HepG2 (cell line): Measurements from ENCODE around the gene MNT. TPM values are rescaled to one million over a fixed set of nuclear protein-coding genes. Genes with fewer than 3 reads are reported as not detected.

Source experiments
- ASH2L ChIP-seq: fragments of 300-600, 200-600 bp; sonication (generic); IDR thresholded peaks from 2 replicates; pipeline ENCODE4 v1.7.0; 2017; ENCODE audit warnings: low read depth, mild to moderate bottlenecking, moderate library complexity, mixed read lengths, low read length; ENCODE audit not compliant: insufficient read length
- HOXA7 ChIP-seq: sonication (generic); formaldehyde crosslinking; IDR thresholded peaks from 2 replicates; pipeline ENCODE4 v1.8.1; 2022; ENCODE audit warnings: mild to moderate bottlenecking, missing genetic modification reagents, moderate library complexity
- IRF1 ChIP-seq: sonication (generic); formaldehyde crosslinking; IDR thresholded peaks from 2 replicates; pipeline ENCODE4 v1.4.0; 2020; ENCODE audit warnings: low read depth, mild to moderate bottlenecking, missing genetic modification reagents
- MTA3 ChIP-seq: sonication (generic); formaldehyde crosslinking; IDR thresholded peaks from 2 replicates; pipeline ENCODE4 v1.4.0; 2020; ENCODE audit warnings: missing genetic modification reagents
- MYNN ChIP-seq: sonication (generic); formaldehyde crosslinking; IDR thresholded peaks from 2 replicates; pipeline ENCODE4 v1.4.0; 2020; ENCODE audit warnings: mild to moderate bottlenecking, low read depth, missing genetic modification reagents
- PHF5A ChIP-seq: IDR thresholded peaks from one replicate; pipeline ENCODE4 v1.6.1; 2018; ENCODE audit warnings: low read depth, missing genetic modification reagents; ENCODE audit not compliant: unreplicated experiment
- RAD21 ChIP-seq: fragments of 450-650 bp; formaldehyde crosslinking; IDR thresholded peaks from 2 replicates; pipeline ENCODE4 v1.5.0; 2020; ENCODE audit warnings: mild to moderate bottlenecking
- SSRP1 ChIP-seq: IDR thresholded peaks from 2 replicates; pipeline ENCODE4 v1.6.1; 2016; ENCODE audit warnings: control low read depth
- ZFX ChIP-seq: sonication (generic); formaldehyde crosslinking; IDR thresholded peaks from 2 replicates; pipeline ENCODE4 v1.4.0; 2020; ENCODE audit warnings: mild to moderate bottlenecking, low read depth, missing genetic modification reagents, moderate library complexity
- ZNF136 ChIP-seq: sonication (generic); formaldehyde crosslinking; IDR thresholded peaks from 2 replicates; pipeline ENCODE4 v1.8.1; 2022; ENCODE audit warnings: low read depth, mild to moderate bottlenecking, moderate library complexity, missing genetic modification reagents
- ZNF160 ChIP-seq: sonication (generic); formaldehyde crosslinking; IDR thresholded peaks from 2 replicates; pipeline ENCODE4 v1.8.0; 2022; ENCODE audit warnings: mild to moderate bottlenecking, inconsistent platforms, missing genetic modification reagents
- ZNF563 ChIP-seq: sonication (generic); formaldehyde crosslinking; IDR thresholded peaks from 2 replicates; pipeline ENCODE4 v1.8.0; 2022; ENCODE audit warnings: mild to moderate bottlenecking, moderate library complexity, missing genetic modification reagents
- polyA plus RNA-seq, 8 experiments: library from polyadenylated mRNA; depleted of rRNA in 3 of 8; stranded (reverse) in 7 of 8; unstranded in 1 of 8; fragments of >200 nt; fragmentation: Illumina TruSeq in 4 of 8; extraction: Trizol in 4 of 8; gene quantifications; 2 replicates each; pipeline versions ENCODE4 v1.2.1 to v1.2.3, GENCODE V29; 2011 to 2016; ENCODE audit warnings: low read depth in 4 of 8, missing spikeins in 1 of 8, mixed read lengths in 1 of 8; ENCODE audit not compliant: insufficient read depth in 1 of 8
- total RNA-seq, 5 experiments: library from RNA; depleted of rRNA; stranded (reverse); fragments of >200 nt; fragmentation: Illumina TruSeq; extraction: Trizol; gene quantifications; 2 replicates each; pipeline ENCODE4 v1.2.3, GENCODE V29; 2016; ENCODE audit warnings: low read depth in 1 of 5
- TF ChIP-seq, protein P1 (sequence below), 2 experiments: sonication (generic) in 1 of 2; formaldehyde crosslinking in 1 of 2; IDR thresholded peaks; 2 replicates each; pipeline versions ENCODE4 v1.4.0 to v1.6.1; 2016 to 2020; ENCODE audit warnings: borderline replicate concordance in 1 of 2, low read depth in 1 of 2, mild to moderate bottlenecking in 1 of 2, missing genetic modification reagents in 1 of 2
- TF ChIP-seq, protein P2 (sequence below): sonication (generic); formaldehyde crosslinking; IDR thresholded peaks from 2 replicates; pipeline ENCODE4 v1.5.0; 2020; ENCODE audit warnings: mild to moderate bottlenecking, missing genetic modification reagents, borderline replicate concordance
- TF ChIP-seq, protein P3 (sequence below): sonication (generic); formaldehyde crosslinking; IDR thresholded peaks from 2 replicates; pipeline ENCODE4; 2020; ENCODE audit warnings: missing genetic modification reagents, mild to moderate bottlenecking, borderline replicate concordance
- TF ChIP-seq, protein P4 (sequence below): sonication (generic); formaldehyde crosslinking; IDR thresholded peaks from 2 replicates; pipeline ENCODE4 v1.4.0; 2020; ENCODE audit warnings: missing genetic modification reagents

The MNT gene
- total and polyA plus RNA-seq, 2 of the 13 experiments (the other 11 are each of a cell fraction or from before 2014, with no cell fraction given), result 2.1 to 3.5 TPM

- peak; percentile 84 for TF ChIP-seq ASH2L
- no peak for TF ChIP-seq SSRP1 (CRISPR knock-in tag)
- TF ChIP-seq IRF1 (CRISPR knock-in tag), result no peak
- TF ChIP-seq, protein P1, sequence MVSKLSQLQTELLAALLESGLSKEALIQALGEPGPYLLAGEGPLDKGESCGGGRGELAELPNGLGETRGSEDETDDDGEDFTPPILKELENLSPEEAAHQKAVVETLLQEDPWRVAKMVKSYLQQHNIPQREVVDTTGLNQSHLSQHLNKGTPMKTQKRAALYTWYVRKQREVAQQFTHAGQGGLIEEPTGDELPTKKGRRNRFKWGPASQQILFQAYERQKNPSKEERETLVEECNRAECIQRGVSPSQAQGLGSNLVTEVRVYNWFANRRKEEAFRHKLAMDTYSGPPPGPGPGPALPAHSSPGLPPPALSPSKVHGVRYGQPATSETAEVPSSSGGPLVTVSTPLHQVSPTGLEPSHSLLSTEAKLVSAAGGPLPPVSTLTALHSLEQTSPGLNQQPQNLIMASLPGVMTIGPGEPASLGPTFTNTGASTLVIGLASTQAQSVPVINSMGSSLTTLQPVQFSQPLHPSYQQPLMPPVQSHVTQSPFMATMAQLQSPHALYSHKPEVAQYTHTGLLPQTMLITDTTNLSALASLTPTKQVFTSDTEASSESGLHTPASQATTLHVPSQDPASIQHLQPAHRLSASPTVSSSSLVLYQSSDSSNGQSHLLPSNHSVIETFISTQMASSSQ (IDR thresholded peaks at IDR 0.05; ENCODE audit: low read depth), result no peak
- TF ChIP-seq, protein P1 (CRISPR knock-in tag; IDR thresholded peaks at IDR 0.05; ENCODE audit: borderline replicate concordance), result 0 out of 2 replicates have a peak, but pooled peaks have one; percentile 30
- no peak for TF ChIP-seq MTA3 (CRISPR knock-in tag)
- no peak for TF ChIP-seq ZNF160
- TF ChIP-seq HOXA7, result no peak
- TF ChIP-seq, protein P2, sequence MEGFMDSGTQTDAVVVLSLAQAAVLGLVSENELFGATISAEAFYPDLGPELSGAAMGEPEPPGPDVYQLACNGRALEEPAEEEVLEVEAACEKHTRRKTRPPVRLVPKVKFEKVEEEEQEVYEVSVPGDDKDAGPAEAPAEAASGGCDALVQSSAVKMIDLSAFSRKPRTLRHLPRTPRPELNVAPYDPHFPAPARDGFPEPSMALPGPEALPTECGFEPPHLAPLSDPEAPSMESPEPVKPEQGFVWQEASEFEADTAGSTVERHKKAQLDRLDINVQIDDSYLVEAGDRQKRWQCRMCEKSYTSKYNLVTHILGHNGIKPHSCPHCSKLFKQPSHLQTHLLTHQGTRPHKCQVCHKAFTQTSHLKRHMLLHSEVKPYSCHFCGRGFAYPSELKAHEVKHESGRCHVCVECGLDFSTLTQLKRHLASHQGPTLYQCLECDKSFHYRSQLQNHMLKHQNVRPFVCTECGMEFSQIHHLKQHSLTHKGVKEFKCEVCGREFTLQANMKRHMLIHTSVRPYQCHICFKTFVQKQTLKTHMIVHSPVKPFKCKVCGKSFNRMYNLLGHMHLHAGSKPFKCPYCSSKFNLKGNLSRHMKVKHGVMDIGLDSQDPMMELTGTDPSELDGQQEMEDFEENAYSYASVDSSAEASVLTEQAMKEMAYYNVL (CRISPR knock-in tag), result no peak; the same call in 1 of the 2 replicates
- TF ChIP-seq PHF5A (CRISPR knock-in tag), result no peak
- TF ChIP-seq ZFX (CRISPR knock-in tag), result peak; percentile 92
- TF ChIP-seq, protein P3, sequence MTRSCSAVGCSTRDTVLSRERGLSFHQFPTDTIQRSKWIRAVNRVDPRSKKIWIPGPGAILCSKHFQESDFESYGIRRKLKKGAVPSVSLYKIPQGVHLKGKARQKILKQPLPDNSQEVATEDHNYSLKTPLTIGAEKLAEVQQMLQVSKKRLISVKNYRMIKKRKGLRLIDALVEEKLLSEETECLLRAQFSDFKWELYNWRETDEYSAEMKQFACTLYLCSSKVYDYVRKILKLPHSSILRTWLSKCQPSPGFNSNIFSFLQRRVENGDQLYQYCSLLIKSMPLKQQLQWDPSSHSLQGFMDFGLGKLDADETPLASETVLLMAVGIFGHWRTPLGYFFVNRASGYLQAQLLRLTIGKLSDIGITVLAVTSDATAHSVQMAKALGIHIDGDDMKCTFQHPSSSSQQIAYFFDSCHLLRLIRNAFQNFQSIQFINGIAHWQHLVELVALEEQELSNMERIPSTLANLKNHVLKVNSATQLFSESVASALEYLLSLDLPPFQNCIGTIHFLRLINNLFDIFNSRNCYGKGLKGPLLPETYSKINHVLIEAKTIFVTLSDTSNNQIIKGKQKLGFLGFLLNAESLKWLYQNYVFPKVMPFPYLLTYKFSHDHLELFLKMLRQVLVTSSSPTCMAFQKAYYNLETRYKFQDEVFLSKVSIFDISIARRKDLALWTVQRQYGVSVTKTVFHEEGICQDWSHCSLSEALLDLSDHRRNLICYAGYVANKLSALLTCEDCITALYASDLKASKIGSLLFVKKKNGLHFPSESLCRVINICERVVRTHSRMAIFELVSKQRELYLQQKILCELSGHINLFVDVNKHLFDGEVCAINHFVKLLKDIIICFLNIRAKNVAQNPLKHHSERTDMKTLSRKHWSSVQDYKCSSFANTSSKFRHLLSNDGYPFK, result peak; percentile 93; the same call in 1 of the 2 replicates
- TF ChIP-seq ZNF563 (CRISPR knock-in tag), result 0 out of 2 replicates have a peak, but pooled peaks have one; percentile 71
- 0 out of 2 replicates have a peak, but pooled peaks have one; percentile 13 for TF ChIP-seq ZNF136
- TF ChIP-seq, protein P4, sequence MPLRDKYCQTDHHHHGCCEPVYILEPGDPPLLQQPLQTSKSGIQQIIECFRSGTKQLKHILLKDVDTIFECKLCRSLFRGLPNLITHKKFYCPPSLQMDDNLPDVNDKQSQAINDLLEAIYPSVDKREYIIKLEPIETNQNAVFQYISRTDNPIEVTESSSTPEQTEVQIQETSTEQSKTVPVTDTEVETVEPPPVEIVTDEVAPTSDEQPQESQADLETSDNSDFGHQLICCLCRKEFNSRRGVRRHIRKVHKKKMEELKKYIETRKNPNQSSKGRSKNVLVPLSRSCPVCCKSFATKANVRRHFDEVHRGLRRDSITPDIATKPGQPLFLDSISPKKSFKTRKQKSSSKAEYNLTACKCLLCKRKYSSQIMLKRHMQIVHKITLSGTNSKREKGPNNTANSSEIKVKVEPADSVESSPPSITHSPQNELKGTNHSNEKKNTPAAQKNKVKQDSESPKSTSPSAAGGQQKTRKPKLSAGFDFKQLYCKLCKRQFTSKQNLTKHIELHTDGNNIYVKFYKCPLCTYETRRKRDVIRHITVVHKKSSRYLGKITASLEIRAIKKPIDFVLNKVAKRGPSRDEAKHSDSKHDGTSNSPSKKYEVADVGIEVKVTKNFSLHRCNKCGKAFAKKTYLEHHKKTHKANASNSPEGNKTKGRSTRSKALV (CRISPR knock-in tag), result peak; percentile 83
- peak; percentile 43 for TF ChIP-seq RAD21 (CRISPR knock-in tag)
- no peak for TF ChIP-seq MYNN (CRISPR knock-in tag)
These were observed 64.5 kb downstream of the MNT start, which contains the start of gene TSR1 (continued) for GRCh38 chr17:2336215-2336851.
